Astrocyte (in vitro differentiated cells and primary cell): Measurements from ENCODE around the gene C1orf116. TPM values are rescaled to one million over a fixed set of nuclear protein-coding genes. Genes with fewer than 3 reads are reported as not detected.
A peak's percentile ranks its signal among the peaks of the same experiment; 100 is the strongest.

Source experiments
- DNase-seq: peaks from one replicate; pipeline ENCODE4 v3.0.0-alpha.2; 2010; ENCODE audit warnings: low read depth
- FAIRE-seq: peaks from 2 replicates; lab custom pipeline; 2011; peaks lifted over from hg19 to GRCh38; lab: Jason Lieb, UNC
- H2AFZ ChIP-seq: 2 replicates; pipeline ENCODE4 v1.6.0; 2012; ENCODE audit warnings: low read depth, low read length, inconsistent platforms
- H3K27ac ChIP-seq: 2 replicates; pipeline ENCODE4 v1.5.1; 2011; ENCODE audit warnings: low read depth, low read length, inconsistent platforms
- H3K27me3 ChIP-seq: 2 replicates; pipeline ENCODE4 v1.6.0; 2011; ENCODE audit warnings: low read length, inconsistent platforms; ENCODE audit not compliant: insufficient read depth
- H3K36me3 ChIP-seq: 2 replicates; pipeline ENCODE4 v1.5.1; 2011; ENCODE audit warnings: low read length, inconsistent platforms; ENCODE audit not compliant: insufficient read depth
- H3K4me1 ChIP-seq: 2 replicates; pipeline ENCODE4 v1.5.1; 2011; ENCODE audit warnings: low read length, inconsistent platforms; ENCODE audit not compliant: insufficient read depth
- H3K4me2 ChIP-seq: 2 replicates; pipeline ENCODE4 v1.6.0; 2012; ENCODE audit warnings: low read length, inconsistent platforms
- H3K4me3 ChIP-seq: 2 replicates; pipeline ENCODE4 v1.5.1; 2011; ENCODE audit warnings: low read depth, mild to moderate bottlenecking, low read length, inconsistent platforms; ENCODE audit not compliant: insufficient read depth
- H3K79me2 ChIP-seq: 2 replicates; pipeline ENCODE4 v1.6.0; 2012; ENCODE audit warnings: mild to moderate bottlenecking, low read length, inconsistent platforms; ENCODE audit not compliant: insufficient read depth
- H3K9ac ChIP-seq: 2 replicates; pipeline ENCODE4 v1.6.0; 2012; ENCODE audit warnings: mild to moderate bottlenecking, low read length, inconsistent platforms
- H3K9me3 ChIP-seq: 2 replicates; pipeline ENCODE4 v1.5.1; 2012; ENCODE audit warnings: low read depth, mild to moderate bottlenecking, low read length, inconsistent platforms; ENCODE audit not compliant: insufficient read depth
- H4K20me1 ChIP-seq: 2 replicates; pipeline ENCODE4 v1.6.0; 2012; ENCODE audit warnings: low read length, inconsistent platforms; ENCODE audit not compliant: insufficient read depth
- H3K27ac Mint-ChIP-seq: one replicate; pipeline ENCODE4 v1.8.0; 2021; ENCODE audit warnings: mild to moderate bottlenecking, mixed read lengths; ENCODE audit not compliant: unreplicated experiment
- H3K27me3 Mint-ChIP-seq: one replicate; pipeline ENCODE4 v1.8.0; 2021; ENCODE audit warnings: low read depth, mixed read lengths; ENCODE audit not compliant: unreplicated experiment
- H3K36me3 Mint-ChIP-seq: one replicate; pipeline ENCODE4 v1.8.0; 2021; ENCODE audit warnings: low read depth, mixed read lengths; ENCODE audit not compliant: unreplicated experiment
- H3K4me1 Mint-ChIP-seq: one replicate; pipeline ENCODE4 v1.8.0; 2021; ENCODE audit warnings: low read depth, mixed read lengths; ENCODE audit not compliant: unreplicated experiment
- H3K4me3 Mint-ChIP-seq: one replicate; pipeline ENCODE4 v1.8.0; 2021; ENCODE audit warnings: mild to moderate bottlenecking, moderate library complexity, mixed read lengths; ENCODE audit not compliant: unreplicated experiment
- H3K9me3 Mint-ChIP-seq: one replicate; pipeline ENCODE4 v1.8.0; 2021; ENCODE audit warnings: mild to moderate bottlenecking, mixed read lengths; ENCODE audit not compliant: unreplicated experiment
- EZH2 ChIP-seq: IDR thresholded peaks from 2 replicates; pipeline ENCODE4 v1.6.1; 2012; ENCODE audit warnings: mild to moderate bottlenecking, low read length, inconsistent platforms; ENCODE audit not compliant: insufficient read depth
- total RNA-seq: library from RNA; stranded (reverse); gene quantifications from 2 replicates; pipeline ENCODE4 v1.2.1, GENCODE V29; 2021
- TF ChIP-seq, protein P1 (sequence below): IDR thresholded peaks from 2 replicates; pipeline ENCODE4 v1.5.1; 2011; ENCODE audit warnings: low read depth, mild to moderate bottlenecking, inconsistent platforms, low read length, moderate library complexity; ENCODE audit not compliant: insufficient read depth

The C1orf116 gene
- total RNA-seq, 1 donor from 2014 or later = 0.86 TPM

DNA sequence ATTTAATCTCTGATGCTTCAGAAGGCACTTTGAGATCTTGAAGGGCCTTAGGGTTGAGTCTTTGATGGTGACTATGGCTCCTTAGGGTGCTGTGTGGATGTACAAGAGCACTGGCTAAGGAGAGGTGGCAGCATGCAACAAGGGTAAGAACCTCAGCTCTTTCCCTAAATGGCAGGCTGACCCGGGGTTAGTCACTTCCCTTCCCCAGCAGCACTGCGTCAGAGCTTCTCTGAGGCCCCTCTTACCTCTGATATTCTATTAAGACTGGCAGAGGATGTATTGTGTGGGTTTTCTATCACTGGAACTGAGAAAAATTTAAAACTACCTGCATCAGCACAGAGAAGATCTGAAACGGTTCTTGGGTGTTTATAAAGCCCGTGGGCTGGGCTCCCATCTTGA, 11.8 kb downstream of the C1orf116 start:
- no peaks in the 10 kb centered on the region for H4K20me1 ChIP-seq
- H3K9me3 ChIP-seq = no peaks in the 10 kb centered on the region
- no peaks in the 10 kb centered on the region for H3K36me3 ChIP-seq
- H3K4me1 ChIP-seq = peaks cover 36% of the 10 kb centered on the region
- no peak overlapping the region for H3K4me3 ChIP-seq
- H2AFZ ChIP-seq = no peak overlapping the region
- no peaks in the 10 kb centered on the region for H3K79me2 ChIP-seq
- H3K27me3 Mint-ChIP-seq = peaks cover 5% of the 10 kb centered on the region
- H3K4me1 Mint-ChIP-seq = peaks cover 28% of the 10 kb centered on the region
- H3K27me3 ChIP-seq = no peaks in the 10 kb centered on the region
- FAIRE-seq (no peak), DNase-seq (no peak)
- no peak overlapping the region for H3K9ac ChIP-seq
- H3K27ac Mint-ChIP-seq = peak overlapping the region; percentile 55
- no peak overlapping the region for H3K27ac ChIP-seq
- H3K36me3 Mint-ChIP-seq = no peaks in the 10 kb centered on the region
- no peak overlapping the region for H3K4me3 Mint-ChIP-seq
- H3K9me3 Mint-ChIP-seq = no peaks in the 10 kb centered on the region
- peak overlapping the region; percentile 50 for H3K4me2 ChIP-seq
- TF ChIP-seq EZH2 = no peak
- TF ChIP-seq, protein P1, sequence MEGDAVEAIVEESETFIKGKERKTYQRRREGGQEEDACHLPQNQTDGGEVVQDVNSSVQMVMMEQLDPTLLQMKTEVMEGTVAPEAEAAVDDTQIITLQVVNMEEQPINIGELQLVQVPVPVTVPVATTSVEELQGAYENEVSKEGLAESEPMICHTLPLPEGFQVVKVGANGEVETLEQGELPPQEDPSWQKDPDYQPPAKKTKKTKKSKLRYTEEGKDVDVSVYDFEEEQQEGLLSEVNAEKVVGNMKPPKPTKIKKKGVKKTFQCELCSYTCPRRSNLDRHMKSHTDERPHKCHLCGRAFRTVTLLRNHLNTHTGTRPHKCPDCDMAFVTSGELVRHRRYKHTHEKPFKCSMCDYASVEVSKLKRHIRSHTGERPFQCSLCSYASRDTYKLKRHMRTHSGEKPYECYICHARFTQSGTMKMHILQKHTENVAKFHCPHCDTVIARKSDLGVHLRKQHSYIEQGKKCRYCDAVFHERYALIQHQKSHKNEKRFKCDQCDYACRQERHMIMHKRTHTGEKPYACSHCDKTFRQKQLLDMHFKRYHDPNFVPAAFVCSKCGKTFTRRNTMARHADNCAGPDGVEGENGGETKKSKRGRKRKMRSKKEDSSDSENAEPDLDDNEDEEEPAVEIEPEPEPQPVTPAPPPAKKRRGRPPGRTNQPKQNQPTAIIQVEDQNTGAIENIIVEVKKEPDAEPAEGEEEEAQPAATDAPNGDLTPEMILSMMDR = no peak

DNA sequence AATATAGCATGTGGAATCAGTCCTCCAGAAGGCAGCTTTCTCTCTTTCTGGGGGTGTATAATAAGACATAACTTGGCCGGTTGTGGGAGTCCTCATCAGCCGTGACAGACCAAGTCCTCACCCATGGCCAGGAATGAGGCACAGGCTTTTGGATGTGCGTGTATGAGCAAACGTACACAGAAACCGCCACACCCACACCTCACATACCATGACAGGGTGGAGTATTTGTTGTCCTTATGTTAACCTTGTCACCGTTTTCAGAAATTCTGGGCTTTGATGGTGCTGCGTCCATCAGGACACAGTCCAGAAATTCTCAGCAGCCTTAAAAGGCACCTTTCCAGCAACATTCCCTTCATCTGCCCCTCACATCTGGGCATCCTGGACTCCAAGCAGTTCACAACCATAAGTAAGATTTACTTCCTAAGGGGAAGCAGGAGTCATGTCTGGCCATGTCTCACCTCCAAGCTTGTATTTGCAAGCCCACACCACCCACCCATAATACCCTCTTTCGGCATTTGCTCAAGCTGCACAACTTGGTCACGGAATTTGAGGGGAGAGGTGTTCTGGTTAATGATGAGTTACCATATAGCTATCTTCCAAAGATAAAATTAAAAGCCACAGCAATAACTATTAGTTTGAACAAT, 12.4 kb downstream of the C1orf116 start:
- DNase-seq (no peak), FAIRE-seq (no peak)
- Histone ChIP-seq H3K4me1 (peaks cover 30% of the 10 kb centered on the region), H3K36me3 (no peaks in the 10 kb centered on the region), H3K4me3 (no peak overlapping the region), H3K9ac (no peak overlapping the region), H3K9me3 (no peaks in the 10 kb centered on the region), H4K20me1 (no peaks in the 10 kb centered on the region), H3K27me3 (no peaks in the 10 kb centered on the region), H3K4me2 (peak overlapping the region; percentile 50), H3K27ac (no peak overlapping the region), H2AFZ (no peak overlapping the region), H3K79me2 (no peaks in the 10 kb centered on the region)
- no peaks in the 10 kb centered on the region for H3K36me3 Mint-ChIP-seq
- peaks cover 23% of the 10 kb centered on the region for H3K4me1 Mint-ChIP-seq
- H3K9me3 Mint-ChIP-seq = no peaks in the 10 kb centered on the region
- H3K4me3 Mint-ChIP-seq = no peak overlapping the region
- TF ChIP-seq, protein P1 = no peak
- no peak for TF ChIP-seq EZH2
- H3K27ac Mint-ChIP-seq = no peak overlapping the region
- H3K27me3 Mint-ChIP-seq = peaks cover 5% of the 10 kb centered on the region

DNA sequence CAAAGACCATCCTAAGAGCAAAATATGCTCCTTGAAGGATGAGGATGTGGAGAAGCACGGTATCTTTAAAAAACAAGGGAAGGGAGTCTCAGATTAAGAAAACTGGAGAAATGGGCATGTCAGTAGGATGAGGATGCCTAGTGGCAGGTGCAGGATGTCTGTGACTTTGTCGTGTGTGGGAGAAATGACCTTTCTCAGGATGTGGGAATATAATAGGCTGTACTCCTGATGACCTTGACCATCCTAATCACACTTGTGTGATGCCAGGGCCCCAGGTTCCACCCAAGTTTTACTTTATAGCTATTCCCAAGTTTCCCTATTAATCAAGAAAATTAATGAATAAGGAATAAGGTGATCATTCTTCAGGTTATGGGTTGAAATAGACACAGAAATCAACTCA, 12.9 kb downstream of the C1orf116 start:
- H3K9me3 ChIP-seq = no peaks in the 10 kb centered on the region
- DNase-seq (no peak), FAIRE-seq (no peak)
- H3K27ac ChIP-seq = no peak overlapping the region
- H3K27me3 ChIP-seq = no peaks in the 10 kb centered on the region
- no peak overlapping the region for H3K4me3 ChIP-seq
- H3K4me1 Mint-ChIP-seq = peaks cover 19% of the 10 kb centered on the region
- no peaks in the 10 kb centered on the region for H3K36me3 Mint-ChIP-seq
- TF ChIP-seq, protein P1 = no peak
- TF ChIP-seq EZH2 = no peak
- H3K9ac ChIP-seq = no peak overlapping the region
- no peak overlapping the region for H2AFZ ChIP-seq
- no peak overlapping the region for H3K4me2 ChIP-seq
- H3K4me1 ChIP-seq = peaks cover 27% of the 10 kb centered on the region
- peaks cover 5% of the 10 kb centered on the region for H3K27me3 Mint-ChIP-seq
- H3K27ac Mint-ChIP-seq = no peak overlapping the region
- no peak overlapping the region for H3K4me3 Mint-ChIP-seq
- H4K20me1 ChIP-seq = no peaks in the 10 kb centered on the region
- H3K36me3 ChIP-seq = no peaks in the 10 kb centered on the region
- H3K9me3 Mint-ChIP-seq = no peaks in the 10 kb centered on the region
- H3K79me2 ChIP-seq = no peaks in the 10 kb centered on the region
